Astrocyte (in vitro differentiated cells and primary cell): ENCODE data around the gene UNC5B. TPM values are rescaled to one million over a fixed set of nuclear protein-coding genes. Genes with fewer than 3 reads are reported as not detected.

Experiments used
- DNase-seq: peaks from one replicate; pipeline ENCODE4 v3.0.0-alpha.2; 2010; ENCODE audit warnings: low read depth
- FAIRE-seq: peaks from 2 replicates; lab custom pipeline; 2011; peaks lifted over from hg19 to GRCh38; lab: Jason Lieb, UNC
- H2AFZ ChIP-seq: 2 replicates; pipeline ENCODE4 v1.6.0; 2012; ENCODE audit warnings: low read depth, low read length, inconsistent platforms
- H3K27ac ChIP-seq: 2 replicates; pipeline ENCODE4 v1.5.1; 2011; ENCODE audit warnings: low read depth, low read length, inconsistent platforms
- H3K27me3 ChIP-seq: 2 replicates; pipeline ENCODE4 v1.6.0; 2011; ENCODE audit warnings: low read length, inconsistent platforms; ENCODE audit not compliant: insufficient read depth
- H3K36me3 ChIP-seq: 2 replicates; pipeline ENCODE4 v1.5.1; 2011; ENCODE audit warnings: low read length, inconsistent platforms; ENCODE audit not compliant: insufficient read depth
- H3K4me1 ChIP-seq: 2 replicates; pipeline ENCODE4 v1.5.1; 2011; ENCODE audit warnings: low read length, inconsistent platforms; ENCODE audit not compliant: insufficient read depth
- H3K4me2 ChIP-seq: 2 replicates; pipeline ENCODE4 v1.6.0; 2012; ENCODE audit warnings: low read length, inconsistent platforms
- H3K4me3 ChIP-seq: 2 replicates; pipeline ENCODE4 v1.5.1; 2011; ENCODE audit warnings: low read depth, mild to moderate bottlenecking, low read length, inconsistent platforms; ENCODE audit not compliant: insufficient read depth
- H3K79me2 ChIP-seq: 2 replicates; pipeline ENCODE4 v1.6.0; 2012; ENCODE audit warnings: mild to moderate bottlenecking, low read length, inconsistent platforms; ENCODE audit not compliant: insufficient read depth
- H3K9ac ChIP-seq: 2 replicates; pipeline ENCODE4 v1.6.0; 2012; ENCODE audit warnings: mild to moderate bottlenecking, low read length, inconsistent platforms
- H3K9me3 ChIP-seq: 2 replicates; pipeline ENCODE4 v1.5.1; 2012; ENCODE audit warnings: low read depth, mild to moderate bottlenecking, low read length, inconsistent platforms; ENCODE audit not compliant: insufficient read depth
- H4K20me1 ChIP-seq: 2 replicates; pipeline ENCODE4 v1.6.0; 2012; ENCODE audit warnings: low read length, inconsistent platforms; ENCODE audit not compliant: insufficient read depth
- H3K27ac Mint-ChIP-seq: one replicate; pipeline ENCODE4 v1.8.0; 2021; ENCODE audit warnings: mild to moderate bottlenecking, mixed read lengths; ENCODE audit not compliant: unreplicated experiment
- H3K27me3 Mint-ChIP-seq: one replicate; pipeline ENCODE4 v1.8.0; 2021; ENCODE audit warnings: low read depth, mixed read lengths; ENCODE audit not compliant: unreplicated experiment
- H3K36me3 Mint-ChIP-seq: one replicate; pipeline ENCODE4 v1.8.0; 2021; ENCODE audit warnings: low read depth, mixed read lengths; ENCODE audit not compliant: unreplicated experiment
- H3K4me1 Mint-ChIP-seq: one replicate; pipeline ENCODE4 v1.8.0; 2021; ENCODE audit warnings: low read depth, mixed read lengths; ENCODE audit not compliant: unreplicated experiment
- H3K4me3 Mint-ChIP-seq: one replicate; pipeline ENCODE4 v1.8.0; 2021; ENCODE audit warnings: mild to moderate bottlenecking, moderate library complexity, mixed read lengths; ENCODE audit not compliant: unreplicated experiment
- H3K9me3 Mint-ChIP-seq: one replicate; pipeline ENCODE4 v1.8.0; 2021; ENCODE audit warnings: mild to moderate bottlenecking, mixed read lengths; ENCODE audit not compliant: unreplicated experiment
- CTCF ChIP-seq: IDR thresholded peaks from 2 replicates; pipeline ENCODE4 v1.5.1; 2011; ENCODE audit warnings: low read depth, mild to moderate bottlenecking, inconsistent platforms, low read length, moderate library complexity; ENCODE audit not compliant: insufficient read depth
- EZH2 ChIP-seq: IDR thresholded peaks from 2 replicates; pipeline ENCODE4 v1.6.1; 2012; ENCODE audit warnings: mild to moderate bottlenecking, low read length, inconsistent platforms; ENCODE audit not compliant: insufficient read depth
- total RNA-seq: library from RNA; stranded (reverse); gene quantifications from 2 replicates; pipeline ENCODE4 v1.2.1, GENCODE V29; 2021

Gene UNC5B
- total RNA-seq, 1 donor from 2014 or later: 15.0 TPM

- Histone ChIP-seq H3K36me3 (no peaks in the 10 kb centered on the region), H4K20me1 (peaks cover 6% of the 10 kb centered on the region), H3K4me1 (no peaks in the 10 kb centered on the region), H3K9ac (no peak overlapping the region), H3K4me3 (no peak overlapping the region), H2AFZ (no peak overlapping the region), H3K27me3 (no peaks in the 10 kb centered on the region), H3K4me2 (no peak overlapping the region), H3K27ac (no peak overlapping the region), H3K79me2 (no peaks in the 10 kb centered on the region), H3K9me3 (no peaks in the 10 kb centered on the region)
- Mint-ChIP-seq H3K36me3 (peaks cover 7% of the 10 kb centered on the region), H3K9me3 (no peaks in the 10 kb centered on the region), H3K27ac (no peak overlapping the region), H3K27me3 (peaks cover 26% of the 10 kb centered on the region), H3K4me1 (peaks cover 4% of the 10 kb centered on the region), H3K4me3 (no peak overlapping the region)
- TF ChIP-seq CTCF (no peak), EZH2 (no peak)
- DNase-seq (no peak), FAIRE-seq (no peak)
Measured at GRCh38 chr10:71333129-71333887, 120.9 kb downstream of the UNC5B start.

GRCh38 chr10:71334221-71334791 is 121.9 kb downstream of the UNC5B start:
- H3K27ac ChIP-seq: no peak overlapping the region
- H3K36me3 Mint-ChIP-seq: peaks cover 5% of the 10 kb centered on the region
- no peak overlapping the region for H3K9ac ChIP-seq
- H3K9me3 ChIP-seq: no peaks in the 10 kb centered on the region
- H3K4me3 Mint-ChIP-seq: no peak overlapping the region
- H3K4me1 ChIP-seq: no peaks in the 10 kb centered on the region
- FAIRE-seq: no peak
- no peaks in the 10 kb centered on the region for H3K27me3 ChIP-seq
- H3K9me3 Mint-ChIP-seq: no peaks in the 10 kb centered on the region
- no peak overlapping the region for H3K4me2 ChIP-seq
- no peak overlapping the region for H3K4me3 ChIP-seq
- H3K36me3 ChIP-seq: no peaks in the 10 kb centered on the region
- no peaks in the 10 kb centered on the region for H3K79me2 ChIP-seq
- H4K20me1 ChIP-seq: peaks cover 6% of the 10 kb centered on the region
- DNase-seq: no peak
- TF ChIP-seq CTCF: no peak
- no peak for TF ChIP-seq EZH2
- peaks cover 22% of the 10 kb centered on the region for H3K27me3 Mint-ChIP-seq
- no peak overlapping the region for H3K27ac Mint-ChIP-seq
- H2AFZ ChIP-seq: no peak overlapping the region
- H3K4me1 Mint-ChIP-seq: peaks cover 4% of the 10 kb centered on the region
